GM19035 (cell line): ENCODE measurements around the gene PFN4.
"Not testable (repeated sequence)": the region's sequence is repeated elsewhere in the genome, so short reads cannot be mapped to it uniquely, and the experiment has no call there.

Source experiments
- ATAC-seq: cut with Tn5 transposase; IDR thresholded peaks from one replicate; pipeline ENCODE4 v1.9.1; 2021; ENCODE audit not compliant: unreplicated experiment

The PFN4 gene

DNA sequence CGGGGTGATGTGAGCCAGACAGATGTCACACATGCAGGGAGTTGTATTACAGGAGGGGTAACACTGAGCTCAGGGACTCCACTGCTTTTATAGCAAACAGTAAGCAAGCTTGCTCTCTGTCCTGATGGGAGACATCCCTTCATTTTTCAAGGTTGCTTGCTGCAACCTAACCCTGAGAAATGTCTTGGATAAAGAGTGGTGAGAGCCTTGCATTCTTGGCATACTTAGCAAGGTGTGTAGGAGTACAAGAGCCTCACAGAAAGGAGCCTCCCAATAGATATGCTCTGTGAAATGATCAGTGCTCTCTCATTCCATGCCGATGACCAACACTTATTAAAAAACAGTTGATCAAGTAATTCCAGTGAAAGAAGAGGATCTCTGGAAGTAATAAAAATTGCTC lies 8.1 kb downstream of the PFN4 start:
- ATAC-seq, result no peak

- ATAC-seq, result no peak
Observed at GRCh38 chr2:24111407-24111901, 11.7 kb downstream of the PFN4 start.

- no peak for ATAC-seq
Observed at GRCh38 chr2:24110660-24111303, 12.4 kb downstream of the PFN4 start.

- ATAC-seq, result not testable (repeated sequence)
Observed at GRCh38 chr2:24109431-24109830, 13.7 kb downstream of the PFN4 start.

DNA sequence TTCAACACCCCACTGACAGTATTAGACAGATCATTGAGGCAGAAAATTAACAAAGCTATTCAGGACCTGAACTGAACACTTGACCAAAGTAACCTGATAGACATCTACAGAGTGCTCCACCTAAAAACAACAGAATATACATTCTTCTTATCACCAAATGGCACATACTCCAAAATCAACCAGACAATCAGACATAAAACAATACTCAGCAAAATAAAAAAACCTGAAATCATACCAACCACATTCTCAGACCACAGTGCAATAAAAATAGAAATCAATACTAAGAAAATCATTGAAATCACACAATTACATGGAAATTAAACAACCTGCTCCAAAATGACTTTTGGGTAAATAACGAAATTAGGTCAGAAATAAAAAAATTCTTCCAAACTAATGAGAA lies 15.8 kb downstream of the PFN4 start:
- no peak for ATAC-seq

GRCh38 chr2:24106786-24107185 lies 16.3 kb downstream of the PFN4 start:
- ATAC-seq, result no peak

GRCh38 chr2:24105816-24106215 lies 17.3 kb downstream of the PFN4 start:
- ATAC-seq, result no peak

GRCh38 chr2:24104906-24105305 lies 18.2 kb downstream of the PFN4 start:
- ATAC-seq, result no peak

- no peak for ATAC-seq
Observed at GRCh38 chr2:24104110-24104650, 19.0 kb downstream of the PFN4 start.

- ATAC-seq, result no peak
Observed at GRCh38 chr2:24102677-24103076, 20.5 kb downstream of the PFN4 start.

GRCh38 chr2:24101992-24102391 lies 21.1 kb downstream of the PFN4 start:
- ATAC-seq, result no peak

GRCh38 chr2:24100732-24101131 lies 22.4 kb downstream of the PFN4 start:
- ATAC-seq, result not testable (repeated sequence)

DNA sequence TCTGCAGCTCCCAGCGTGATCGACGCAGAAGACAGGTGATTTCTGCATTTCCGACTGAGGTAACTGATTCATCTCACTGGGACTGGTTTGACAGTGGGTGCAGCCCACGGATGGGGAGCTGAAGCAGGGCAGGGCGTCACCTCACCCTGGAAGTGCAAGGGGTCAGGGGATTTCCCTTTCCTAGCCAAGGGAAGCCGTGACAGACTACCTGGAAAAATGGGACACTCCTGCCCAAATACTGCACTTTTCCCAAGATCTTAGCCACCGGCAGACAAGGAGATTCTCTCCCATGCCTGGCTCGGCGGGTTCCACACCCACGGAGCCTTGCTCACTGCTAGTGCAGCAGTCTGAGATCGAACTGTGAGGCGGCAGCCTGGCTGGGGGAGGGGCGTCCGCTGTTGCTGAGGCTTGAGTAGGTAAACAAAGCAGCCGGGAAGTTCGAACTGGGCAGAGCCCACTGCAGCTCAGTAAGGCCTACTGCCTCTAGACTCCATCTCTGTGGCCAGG lies 27.9 kb downstream of the PFN4 start:
- ATAC-seq, result not testable (repeated sequence)

DNA sequence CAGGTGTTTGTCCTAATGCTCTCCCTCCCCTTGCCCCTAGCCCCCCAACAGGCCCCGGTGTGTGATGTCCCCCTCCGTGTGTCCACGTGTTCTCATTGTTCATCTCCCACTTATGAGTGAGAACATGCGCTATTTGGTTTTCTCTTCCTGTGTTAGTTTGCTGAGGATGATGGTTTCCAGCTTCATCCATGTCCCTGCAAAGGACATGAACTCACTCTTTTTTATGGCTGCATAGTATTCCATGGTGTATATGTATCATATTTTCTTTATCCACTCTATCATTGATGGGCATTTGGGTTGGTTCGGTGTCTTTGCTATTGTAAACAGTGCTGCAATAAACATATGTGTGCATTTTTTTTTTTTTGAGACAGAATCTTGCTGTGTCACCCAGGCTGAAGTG lies 29.9 kb downstream of the PFN4 start:
- not testable (repeated sequence) for ATAC-seq

DNA sequence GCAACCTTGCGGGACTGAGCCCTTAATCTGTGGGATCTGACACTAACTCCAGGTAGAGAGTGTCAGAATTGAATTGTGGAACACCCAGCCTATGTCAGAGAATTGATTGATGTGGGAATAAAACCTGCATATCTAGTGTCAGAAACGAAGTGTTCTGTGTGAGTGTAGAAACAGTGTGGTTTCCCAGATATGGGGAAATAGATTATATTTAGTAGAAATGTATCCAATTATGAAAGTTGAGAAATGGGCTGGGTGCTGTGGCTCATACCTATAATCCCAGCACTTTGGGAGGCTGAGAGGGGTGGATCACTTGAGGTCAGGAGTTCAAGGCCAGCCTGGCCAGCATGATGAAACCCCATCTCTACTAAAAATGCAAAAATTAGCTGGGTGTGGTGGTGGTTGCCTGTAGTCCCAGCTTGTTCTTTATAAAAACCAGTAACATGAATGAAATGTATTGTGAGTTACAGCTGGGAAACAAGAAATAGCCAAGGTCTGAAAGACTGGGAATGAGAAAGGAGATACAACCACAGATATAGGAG lies 34.2 kb downstream of the PFN4 start:
- ATAC-seq, result no peak

- no peak for ATAC-seq
Observed at GRCh38 chr2:24087032-24087431, 36.1 kb downstream of the PFN4 start.

GRCh38 chr2:24086241-24086640 lies 36.9 kb downstream of the PFN4 start:
- no peak for ATAC-seq

DNA sequence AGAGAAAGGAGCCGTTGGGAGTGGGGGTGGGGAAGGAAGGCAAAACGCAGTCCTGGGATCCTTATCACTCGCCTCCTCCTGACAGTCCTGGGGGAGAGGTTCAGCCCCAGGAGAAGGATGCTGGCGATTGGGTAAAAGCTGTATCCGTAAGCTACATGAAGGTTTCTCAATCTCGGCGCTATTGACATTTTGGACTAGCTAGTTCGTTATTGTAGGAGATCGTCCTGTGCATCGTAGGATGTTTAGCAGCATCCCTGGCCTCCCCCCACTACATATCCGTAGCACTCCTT lies 38.0 kb downstream of the PFN4 start:
- no peak for ATAC-seq

GRCh38 chr2:24084386-24085199 lies 38.5 kb downstream of the PFN4 start, which contains the start of gene TP53I3:
Gene TP53I3, minus strand, starts transcription at chr2:24084834. Its CDS starts 508 bp downstream, at chr2:24084326.
- peak; percentile 85 for ATAC-seq

DNA sequence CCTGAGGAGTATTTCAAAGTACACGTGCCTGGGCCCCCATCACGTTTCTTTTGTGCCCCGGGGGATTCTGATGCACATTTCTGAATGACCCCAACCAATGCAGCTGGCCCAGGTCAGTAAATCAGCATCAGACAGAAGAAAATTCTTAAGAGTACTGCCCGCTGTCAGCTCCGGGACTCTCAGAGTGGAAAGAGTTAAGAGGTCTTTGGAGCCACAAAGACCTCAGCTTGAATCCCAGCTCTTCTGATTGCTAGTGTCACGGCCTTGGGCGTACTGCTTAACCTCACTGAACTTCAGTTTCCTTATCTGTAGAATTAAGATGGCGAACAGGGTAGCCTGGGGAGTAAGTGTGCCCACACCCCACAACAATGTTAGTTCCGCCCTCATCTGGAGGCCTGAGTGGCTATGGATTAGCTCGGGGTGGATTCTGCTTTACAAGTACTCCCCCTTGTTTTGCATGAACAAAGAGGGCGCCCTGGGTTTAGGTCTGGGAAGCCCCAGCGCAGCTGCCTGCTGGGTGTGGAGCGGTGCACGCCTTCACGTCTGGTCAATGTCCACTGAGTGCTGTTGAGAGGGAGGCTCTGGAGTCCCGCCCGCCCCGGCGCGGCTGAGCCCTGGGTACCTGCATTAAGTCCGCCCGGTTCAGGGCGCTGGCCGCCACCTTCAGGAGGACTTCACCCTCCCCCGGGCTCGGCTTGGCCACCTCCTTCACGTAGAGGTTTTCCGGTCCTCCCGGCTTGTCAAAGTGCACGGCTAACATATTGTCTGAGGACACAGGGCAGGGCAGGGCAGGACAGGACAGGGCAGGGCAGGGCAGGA lies 39.4 kb downstream of the PFN4 start:
- ATAC-seq, result peak; percentile 68
